ENCODE results near the gene CACNB1. TPM values are rescaled to one million over a fixed set of nuclear protein-coding genes. Genes with fewer than 3 reads are reported as not detected.

CACNB1 gene
- total and polyA plus RNA-seq, 2 of the 13 experiments (the other 11 are each of a cell fraction or from before 2014, with no cell fraction given) = 0.75 to 1.5 TPM

GRCh38 chr17:39199820-39200069, 2.3 kb upstream of the CACNB1 start (continued):
- TF ChIP-seq YEATS2 (CRISPR knock-in tag; IDR thresholded peaks at IDR 0.05; ENCODE audit: borderline replicate concordance) = 0 out of 2 replicates have a peak, but pooled peaks have one; percentile 85
- TF ChIP-seq POGZ (CRISPR knock-in tag; IDR thresholded peaks at IDR 0.05) = 0 out of 2 replicates have a peak, but pooled peaks have one; percentile 12
- TF ChIP-seq TFAP4 (IDR thresholded peaks at IDR 0.05; ENCODE audit: borderline replicate concordance, low read depth) = peak; percentile 88
- no peak for TF ChIP-seq FOXC1 (CRISPR knock-in tag; IDR thresholded peaks at IDR 0.05; ENCODE audit: borderline replicate concordance)
- peak; percentile 71 for TF ChIP-seq MAX (IDR thresholded peaks at IDR 0.05)
- no peak for TF ChIP-seq NR1H2 (CRISPR knock-in tag; IDR thresholded peaks at IDR 0.05; ENCODE audit: borderline replicate concordance, low read depth)
- peak; percentile 44; the same call in 1 of the 2 replicates for TF ChIP-seq REPIN1 (CRISPR knock-in tag; IDR thresholded peaks at IDR 0.05; ENCODE audit: borderline replicate concordance, low read depth)
- TF ChIP-seq ZNF501 (CRISPR knock-in tag; IDR thresholded peaks at IDR 0.05) = peak; percentile 73
- TF ChIP-seq GABPB1 (CRISPR knock-in tag; IDR thresholded peaks at IDR 0.05) = peak; percentile 86
- TF ChIP-seq ATRX (CRISPR knock-in tag; IDR thresholded peaks at IDR 0.05; ENCODE audit: borderline replicate concordance) = no peak
- peak; percentile 96 for TF ChIP-seq ELF1 (CRISPR knock-in tag; IDR thresholded peaks at IDR 0.05)
- 0 out of 2 replicates have a peak, but pooled peaks have one; percentile 16 for TF ChIP-seq TARDBP (CRISPR knock-in tag; IDR thresholded peaks at IDR 0.05)
- peak; percentile 20; the same call in 1 of the 2 replicates for TF ChIP-seq FOXA3 (CRISPR knock-in tag; IDR thresholded peaks at IDR 0.05)
- no peak for TF ChIP-seq SRY (CRISPR knock-in tag; IDR thresholded peaks at IDR 0.05)
- TF ChIP-seq ZFY (CRISPR knock-in tag; IDR thresholded peaks at IDR 0.05) = no peak
- TF ChIP-seq ZSCAN31 (CRISPR knock-in tag; IDR thresholded peaks at IDR 0.05; ENCODE audit: low read depth) = no peak; the same call in 1 of the 2 replicates
- peak; percentile 92 for TF ChIP-seq KAT8 (CRISPR knock-in tag; IDR thresholded peaks at IDR 0.05)
- 0 out of 2 replicates have a peak, but pooled peaks have one; percentile 11 for TF ChIP-seq ZNF615 (CRISPR knock-in tag; IDR thresholded peaks at IDR 0.05; ENCODE audit: borderline replicate concordance)
- TF ChIP-seq KDM2A (CRISPR knock-in tag; IDR thresholded peaks at IDR 0.05; ENCODE audit: borderline replicate concordance, low read depth) = 0 out of 2 replicates have a peak, but pooled peaks have one; percentile 22
- TF ChIP-seq ZNF331 (CRISPR knock-in tag; IDR thresholded peaks at IDR 0.05) = 0 out of 2 replicates have a peak, but pooled peaks have one; percentile 2
- 0 out of 2 replicates have a peak, but pooled peaks have one; percentile 1 for TF ChIP-seq ZNF20 (CRISPR knock-in tag; IDR thresholded peaks at IDR 0.05)
- TF ChIP-seq CEBPB (IDR thresholded peaks at IDR 0.05; ENCODE audit: borderline replicate concordance, low read depth, low read length) = peak; percentile 81; the same call in 1 of the 2 replicates
- TF ChIP-seq PITX1 (CRISPR knock-in tag; IDR thresholded peaks at IDR 0.05) = peak; percentile 7; the same call in 1 of the 2 replicates
- TF ChIP-seq GABPA (IDR thresholded peaks at IDR 0.05; ENCODE audit: low read depth, low read length) = peak; percentile 69
- TF ChIP-seq GABPA (CRISPR knock-in tag; IDR thresholded peaks at IDR 0.05; ENCODE audit: low read depth) = peak; percentile 95
- 0 out of 2 replicates have a peak, but pooled peaks have one; percentile 12 for TF ChIP-seq HOMEZ (CRISPR knock-in tag; IDR thresholded peaks at IDR 0.05; ENCODE audit: low read depth)
- TF ChIP-seq PHF20 (CRISPR knock-in tag; IDR thresholded peaks at IDR 0.05) = peak; percentile 84
- no peak for TF ChIP-seq SMC3 (IDR thresholded peaks at IDR 0.05; ENCODE audit: low read length)
- no peak for TF ChIP-seq CREM (IDR thresholded peaks at IDR 0.05)
- TF ChIP-seq CREM (CRISPR knock-in tag; IDR thresholded peaks at IDR 0.05) = no peak
- peak; percentile 64 for TF ChIP-seq ZNF121 (CRISPR knock-in tag; IDR thresholded peaks at IDR 0.05)
